NCI-H1694 (cell line): ENCODE results near the gene NKX2-3.

Experiments used
- DNase-seq: peaks from one replicate; lab custom pipeline; 2025; lab: John Stamatoyannopoulos, UW

The NKX2-3 gene

GRCh38 chr10:99539120-99539519, 6.4 kb downstream of the NKX2-3 start:
- DNase-seq, result no peak

- DNase-seq, result no peak
Observed at GRCh38 chr10:99539820-99540219, 7.1 kb downstream of the NKX2-3 start.

- no peak for DNase-seq
Observed at GRCh38 chr10:99540306-99540656, 7.5 kb downstream of the NKX2-3 start.

- DNase-seq, result no peak
Observed at GRCh38 chr10:99540657-99541531, 8.2 kb downstream of the NKX2-3 start.

GRCh38 chr10:99544322-99544721, 11.6 kb downstream of the NKX2-3 start:
- DNase-seq, result no peak

GRCh38 chr10:99548041-99548530, 15.3 kb downstream of the NKX2-3 start:
- DNase-seq, result no peak

GRCh38 chr10:99551158-99551557, 18.4 kb downstream of the NKX2-3 start:
- peak; percentile 73 for DNase-seq

GRCh38 chr10:99551616-99552015, 18.9 kb downstream of the NKX2-3 start:
- no peak for DNase-seq

- DNase-seq, result no peak
Observed at GRCh38 chr10:99555371-99555770, 22.6 kb downstream of the NKX2-3 start.

- no peak for DNase-seq
Observed at GRCh38 chr10:99555825-99556523, 23.2 kb downstream of the NKX2-3 start.

GRCh38 chr10:99557044-99557443, 24.3 kb downstream of the NKX2-3 start:
- no peak for DNase-seq

- DNase-seq, result no peak
Observed at GRCh38 chr10:99558708-99559107, 26.0 kb downstream of the NKX2-3 start.

GRCh38 chr10:99560277-99561126, 27.8 kb downstream of the NKX2-3 start:
- DNase-seq, result peak; percentile 68

- DNase-seq, result no peak
Observed at GRCh38 chr10:99562631-99563030, 29.9 kb downstream of the NKX2-3 start.

GRCh38 chr10:99564361-99564760, 31.6 kb downstream of the NKX2-3 start:
- DNase-seq, result no peak

GRCh38 chr10:99565166-99565565, 32.4 kb downstream of the NKX2-3 start:
- no peak for DNase-seq

- no peak for DNase-seq
Observed at GRCh38 chr10:99569253-99569939, 36.7 kb downstream of the NKX2-3 start.

GRCh38 chr10:99569961-99570360, 37.2 kb downstream of the NKX2-3 start:
- DNase-seq, result no peak

- DNase-seq, result no peak
Observed at GRCh38 chr10:99571816-99572215, 39.1 kb downstream of the NKX2-3 start.

- DNase-seq, result no peak
Observed at GRCh38 chr10:99573790-99574189, 41.0 kb downstream of the NKX2-3 start.

GRCh38 chr10:99579971-99580370, 47.2 kb downstream of the NKX2-3 start:
- no peak for DNase-seq
